ENCODE measurements around the gene ARIH2.

ARIH2 gene

DNA sequence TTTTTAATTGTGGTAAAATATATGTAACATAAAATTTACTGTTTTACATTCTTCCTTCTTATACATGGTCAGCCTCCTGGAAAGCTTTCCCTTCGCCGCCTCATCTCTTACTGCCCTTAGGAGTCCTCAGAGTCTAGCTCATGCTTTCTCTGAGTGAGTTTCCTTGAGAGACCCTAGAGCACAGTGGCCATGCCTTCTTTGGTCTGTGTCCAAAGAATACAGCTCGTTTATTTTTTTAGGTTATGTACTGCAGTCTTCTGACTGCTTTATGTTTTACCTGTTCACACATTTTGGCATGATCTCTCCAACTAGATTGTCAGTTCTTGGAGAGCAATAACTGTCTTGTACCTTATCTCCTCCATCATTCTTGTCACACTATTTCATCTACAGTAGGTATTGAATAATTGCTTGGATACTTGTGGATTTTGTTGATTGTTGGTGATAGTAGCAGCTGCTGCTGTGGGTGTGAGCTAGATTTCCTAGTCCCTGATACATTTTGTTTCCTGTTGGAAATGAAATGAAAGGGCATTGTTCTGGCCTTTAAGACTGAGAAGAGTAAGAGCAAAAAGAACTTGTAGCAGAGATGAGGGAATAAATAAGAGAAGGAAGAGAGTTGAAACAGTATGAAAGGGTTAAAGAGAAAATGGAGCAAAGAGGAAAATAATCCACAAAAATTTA is 10.9 kb downstream of the ARIH2 start:
- TF ChIP-seq CTCF (IDR thresholded peaks at IDR 0.05; ENCODE audit: low read depth, low read length, missing control alignments) = no peak
- no peak overlapping the region for H3K4me3 ChIP-seq (replicated peaks; ENCODE audit: low read depth, low read length)
- no peak for DNase-seq (ENCODE audit: extremely low read depth, low read depth)

- no peak overlapping the region for H3K4me3 ChIP-seq (replicated peaks; ENCODE audit: low read depth, low read length)
- no peak for TF ChIP-seq CTCF (IDR thresholded peaks at IDR 0.05; ENCODE audit: low read depth, low read length, missing control alignments)
- DNase-seq (ENCODE audit: extremely low read depth, low read depth) = no peak
Observed at GRCh38 chr3:48930590-48930989, 11.9 kb downstream of the ARIH2 start.

GRCh38 chr3:48931944-48932580 is 13.4 kb downstream of the ARIH2 start:
- no peak overlapping the region for H3K4me3 ChIP-seq (replicated peaks; ENCODE audit: low read depth, low read length)
- TF ChIP-seq CTCF (IDR thresholded peaks at IDR 0.05; ENCODE audit: low read depth, low read length, missing control alignments) = no peak
- DNase-seq (ENCODE audit: extremely low read depth, low read depth) = no peak

DNA sequence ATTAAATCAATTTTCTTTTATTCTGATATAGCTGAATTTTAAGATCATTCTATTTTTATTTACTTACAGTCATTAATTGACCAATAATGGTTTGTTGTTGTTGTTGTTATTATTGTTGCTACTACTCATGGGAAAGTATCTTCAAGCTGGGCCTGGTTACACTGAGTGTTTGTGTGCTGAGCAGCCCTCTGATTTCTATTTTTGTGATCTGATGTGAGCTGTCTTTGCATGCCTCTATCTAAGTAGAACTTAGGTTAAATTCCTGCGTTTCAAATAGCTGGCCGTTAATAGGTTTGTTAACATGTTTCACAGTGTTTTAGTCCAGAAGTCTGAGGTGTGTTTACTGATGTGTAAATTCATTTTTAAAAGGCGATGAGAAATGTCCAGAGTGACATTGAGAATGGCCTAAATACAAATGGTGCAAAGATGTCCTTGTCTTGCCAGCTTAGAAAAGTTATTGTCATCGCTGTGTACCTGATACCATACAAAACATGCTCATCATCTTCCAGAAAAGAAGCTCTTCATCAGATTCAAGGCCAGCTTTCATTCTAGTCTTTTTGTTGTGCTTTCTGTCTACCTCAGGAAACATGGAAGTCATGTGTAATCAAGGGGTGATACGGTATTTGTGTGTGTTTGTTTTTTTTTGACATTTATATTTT is 15.8 kb downstream of the ARIH2 start:
- no peak for DNase-seq (ENCODE audit: extremely low read depth, low read depth)
- TF ChIP-seq CTCF (IDR thresholded peaks at IDR 0.05; ENCODE audit: low read depth, low read length, missing control alignments) = no peak
- no peak overlapping the region for H3K4me3 ChIP-seq (replicated peaks; ENCODE audit: low read depth, low read length)

DNA sequence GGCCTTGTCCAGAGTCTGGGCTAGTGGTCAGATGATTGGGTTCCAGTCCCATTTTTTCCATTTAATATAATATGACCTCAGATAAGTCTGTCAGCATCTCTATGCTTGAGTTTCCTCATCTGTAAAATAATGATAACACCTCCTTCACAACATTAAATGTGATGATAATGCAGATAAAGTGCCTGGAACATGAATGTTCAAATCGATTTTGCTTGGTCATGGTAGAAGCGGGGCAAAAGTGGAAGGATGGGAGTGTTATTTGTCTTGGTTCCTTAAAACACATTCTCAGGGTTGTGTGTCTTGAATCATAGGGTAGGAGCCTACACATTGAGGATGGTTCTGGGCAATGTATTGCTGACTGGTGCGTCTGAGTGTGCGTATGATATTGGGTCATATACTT is 16.9 kb downstream of the ARIH2 start:
- H3K4me3 ChIP-seq (replicated peaks; ENCODE audit: low read depth, low read length) = no peak overlapping the region
- TF ChIP-seq CTCF (IDR thresholded peaks at IDR 0.05; ENCODE audit: low read depth, low read length, missing control alignments) = no peak
- DNase-seq (ENCODE audit: extremely low read depth, low read depth) = no peak

DNA sequence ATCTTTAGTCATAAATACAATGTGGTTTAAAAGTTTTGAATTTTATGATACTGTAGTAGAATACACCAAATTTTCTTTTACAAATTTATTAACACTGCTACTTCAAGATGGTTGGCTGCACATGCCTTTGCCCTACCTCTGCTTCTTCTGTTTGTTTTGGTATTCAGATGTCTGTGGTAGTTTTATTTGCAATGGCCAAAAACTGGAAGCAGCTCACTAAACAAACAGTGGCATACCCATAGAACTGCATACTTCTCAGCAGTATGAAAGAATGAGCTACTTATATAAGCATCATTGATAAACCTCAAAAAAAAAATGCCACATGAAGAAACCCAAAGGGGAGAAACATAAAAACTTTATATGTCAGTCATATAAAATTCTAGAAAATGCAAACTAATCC is 19.5 kb downstream of the ARIH2 start:
- no peak for TF ChIP-seq CTCF (IDR thresholded peaks at IDR 0.05; ENCODE audit: low read depth, low read length, missing control alignments)
- DNase-seq (ENCODE audit: extremely low read depth, low read depth) = no peak
- H3K4me3 ChIP-seq (replicated peaks; ENCODE audit: low read depth, low read length) = no peak overlapping the region

All from HFF-Myc (cell line).